ENCODE data around the gene H2AZ2.
"Not testable (repeated sequence)": the region's sequence is repeated elsewhere in the genome, so short reads cannot be mapped to it uniquely, and the experiment has no call there.

The H2AZ2 gene

GRCh38 chr7:44849885-44850544 is 2.1 kb upstream of the H2AZ2 start:
- no peak overlapping the region for H3K4me3 ChIP-seq (ENCODE audit: low read depth, low read length)
- in situ Hi-C loops (cut with HindIII; ENCODE audit: low sequenced_read_pairs), result no loop called here
- TF ChIP-seq, protein P1, sequence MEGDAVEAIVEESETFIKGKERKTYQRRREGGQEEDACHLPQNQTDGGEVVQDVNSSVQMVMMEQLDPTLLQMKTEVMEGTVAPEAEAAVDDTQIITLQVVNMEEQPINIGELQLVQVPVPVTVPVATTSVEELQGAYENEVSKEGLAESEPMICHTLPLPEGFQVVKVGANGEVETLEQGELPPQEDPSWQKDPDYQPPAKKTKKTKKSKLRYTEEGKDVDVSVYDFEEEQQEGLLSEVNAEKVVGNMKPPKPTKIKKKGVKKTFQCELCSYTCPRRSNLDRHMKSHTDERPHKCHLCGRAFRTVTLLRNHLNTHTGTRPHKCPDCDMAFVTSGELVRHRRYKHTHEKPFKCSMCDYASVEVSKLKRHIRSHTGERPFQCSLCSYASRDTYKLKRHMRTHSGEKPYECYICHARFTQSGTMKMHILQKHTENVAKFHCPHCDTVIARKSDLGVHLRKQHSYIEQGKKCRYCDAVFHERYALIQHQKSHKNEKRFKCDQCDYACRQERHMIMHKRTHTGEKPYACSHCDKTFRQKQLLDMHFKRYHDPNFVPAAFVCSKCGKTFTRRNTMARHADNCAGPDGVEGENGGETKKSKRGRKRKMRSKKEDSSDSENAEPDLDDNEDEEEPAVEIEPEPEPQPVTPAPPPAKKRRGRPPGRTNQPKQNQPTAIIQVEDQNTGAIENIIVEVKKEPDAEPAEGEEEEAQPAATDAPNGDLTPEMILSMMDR (IDR thresholded peaks at IDR 0.05; ENCODE audit: low read depth, low read length, missing control alignments), result no peak
- no peak for DNase-seq (ENCODE audit: low read depth)

DNA sequence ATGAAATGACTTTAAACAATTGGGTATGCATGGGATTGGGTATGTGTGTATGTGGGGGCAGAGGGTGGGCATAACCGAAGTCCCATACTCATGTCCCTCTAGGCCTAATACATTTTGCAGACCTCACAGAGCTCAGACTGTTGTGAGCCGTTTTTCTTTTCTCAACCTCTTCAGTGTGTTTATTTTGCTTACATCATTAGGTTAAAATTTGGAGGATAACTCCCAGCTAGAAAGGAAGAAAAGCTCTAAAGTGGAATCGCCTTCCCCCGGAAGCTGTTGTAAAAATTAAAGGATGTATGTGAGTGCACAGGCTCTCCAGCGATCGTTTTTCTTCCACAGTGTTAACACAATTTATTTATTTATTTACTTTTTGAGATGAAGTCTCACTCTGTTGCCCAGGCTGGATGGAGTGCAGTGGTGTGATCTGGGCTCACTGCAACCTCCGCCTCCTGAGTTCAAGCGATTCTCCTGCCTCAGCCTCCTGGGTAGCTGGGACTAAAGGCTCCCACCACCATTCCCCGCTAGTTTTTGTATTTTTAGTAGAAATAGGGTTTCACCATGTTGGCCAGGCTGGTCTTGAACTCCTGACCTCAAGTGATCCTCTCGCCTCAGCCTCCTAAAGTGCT is 1.5 kb upstream of the H2AZ2 start:
- in situ Hi-C loops (cut with HindIII; ENCODE audit: low sequenced_read_pairs), result no loop called here
- TF ChIP-seq, protein P1 (IDR thresholded peaks at IDR 0.05; ENCODE audit: low read depth, low read length, missing control alignments), result no peak
- no peak for DNase-seq (ENCODE audit: low read depth)
- peak overlapping the region; percentile 70 for H3K4me3 ChIP-seq (ENCODE audit: low read depth, low read length)

DNA sequence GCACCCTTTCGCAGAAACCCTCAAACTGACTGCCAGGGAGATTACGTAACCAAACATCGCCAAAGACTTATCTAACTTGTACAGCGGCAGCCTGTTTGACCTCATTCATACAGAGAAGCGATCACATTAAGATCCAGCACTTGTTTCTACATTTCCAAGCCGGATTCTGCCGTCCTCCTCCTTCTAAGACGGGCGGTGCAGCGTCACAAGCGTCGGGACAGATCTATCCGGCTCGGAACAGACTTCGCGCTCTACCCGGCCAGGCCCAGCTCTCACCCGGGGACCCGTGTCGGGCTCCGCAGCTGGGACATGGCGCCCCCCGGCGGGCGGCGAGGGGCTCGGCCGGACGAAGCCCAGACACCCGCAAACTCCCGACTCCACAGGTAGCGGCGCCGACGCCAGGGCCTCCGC is 373 bp downstream of the H2AZ2 start:
- TF ChIP-seq, protein P1 (IDR thresholded peaks at IDR 0.05; ENCODE audit: low read depth, low read length, missing control alignments), result peak; percentile 82
- H3K4me3 ChIP-seq (ENCODE audit: low read depth, low read length), result peak overlapping the region; percentile 69
- in situ Hi-C loops (cut with HindIII; ENCODE audit: low sequenced_read_pairs), result no loop called here
- DNase-seq (ENCODE audit: low read depth), result peak; percentile 56

GRCh38 chr7:44846816-44847508 is 925 bp downstream of the H2AZ2 start:
- TF ChIP-seq, protein P1 (IDR thresholded peaks at IDR 0.05; ENCODE audit: low read depth, low read length, missing control alignments), result no peak
- peak overlapping the region; percentile 69 for H3K4me3 ChIP-seq (ENCODE audit: low read depth, low read length)

GRCh38 chr7:44846390-44846789 is 1.5 kb downstream of the H2AZ2 start:
- H3K4me3 ChIP-seq (ENCODE audit: low read depth, low read length), result peak overlapping the region; percentile 69
- in situ Hi-C loops (cut with HindIII; ENCODE audit: low sequenced_read_pairs); DNase-seq (ENCODE audit: low read depth): not testable (repeated sequence)

More at GRCh38 chr7:44846816-44847508, 925 bp downstream of the H2AZ2 start:
- no peak for DNase-seq (ENCODE audit: low read depth)
- in situ Hi-C loops (cut with HindIII; ENCODE audit: low sequenced_read_pairs), result no loop called here

GRCh38 chr7:44845451-44845850 is 2.4 kb downstream of the H2AZ2 start:
- H3K4me3 ChIP-seq (ENCODE audit: low read depth, low read length), result no peak overlapping the region
- in situ Hi-C loops (cut with HindIII; ENCODE audit: low sequenced_read_pairs), result no loop called here
- DNase-seq (ENCODE audit: low read depth), result no peak
- TF ChIP-seq, protein P1 (IDR thresholded peaks at IDR 0.05; ENCODE audit: low read depth, low read length, missing control alignments), result no peak

DNA sequence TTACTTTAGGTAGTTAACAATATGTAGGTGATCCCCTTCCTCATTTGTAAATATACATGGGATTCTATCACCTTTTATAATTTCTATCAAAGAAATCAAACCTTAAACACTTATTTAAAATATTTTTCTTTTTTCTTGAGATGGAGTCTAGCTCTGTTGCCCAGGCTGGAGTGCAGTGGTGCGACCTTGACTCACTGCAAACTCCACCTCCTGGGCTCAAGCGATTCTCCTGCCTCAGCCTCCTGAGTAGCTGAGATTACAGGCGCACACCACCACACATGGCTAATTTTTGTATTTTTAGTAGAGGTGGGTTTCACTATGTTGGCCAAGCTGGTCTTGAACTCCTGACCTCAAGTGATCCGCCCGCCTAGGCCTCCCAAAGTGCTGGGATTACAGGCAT is 4.4 kb downstream of the H2AZ2 start:
- in situ Hi-C loops (cut with HindIII; ENCODE audit: low sequenced_read_pairs); H3K4me3 ChIP-seq (ENCODE audit: low read depth, low read length); DNase-seq (ENCODE audit: low read depth): not testable (repeated sequence)

GRCh38 chr7:44842675-44843074 is 5.2 kb downstream of the H2AZ2 start:
- DNase-seq (ENCODE audit: low read depth); H3K4me3 ChIP-seq (ENCODE audit: low read depth, low read length); in situ Hi-C loops (cut with HindIII; ENCODE audit: low sequenced_read_pairs): not testable (repeated sequence)

All from astrocyte of the cerebellum (primary cell).